Heart left ventricle (tissue), 16 donors: ENCODE results near the gene DAB2IP. TPM values are rescaled to one million over a fixed set of nuclear protein-coding genes. Genes with fewer than 3 reads are reported as not detected.

Source experiments
- ATAC-seq, 4 donors: fragments of 200-7000 bp; cut with Tn5 transposase; one replicate each; pipeline ENCODE4 v1.9.1; 2020 to 2022; ENCODE audit warnings: moderate library complexity in 4 of 4, mild to moderate bottlenecking in 3 of 4, moderate number of reproducible peaks in 1 of 4
- DNase-seq, 5 donors: peaks; one replicate each; pipeline ENCODE4 v3.0.0-alpha.2; 2020
- H3K27ac ChIP-seq, 12 donors: fragments of 200-600 bp; sonication (generic) in 4 of 12; one replicate each; pipeline versions ENCODE4 v1.5.0 to v1.8.0; 2016 to 2022; ENCODE audit warnings: mild to moderate bottlenecking in 2 of 12
- H3K27me3 ChIP-seq, 9 donors: fragments of 200-600 bp; sonication (generic) in 2 of 9; one replicate each; pipeline versions ENCODE4 v1.5.1 to v1.8.0; 2016 to 2022; ENCODE audit warnings: mild to moderate bottlenecking in 3 of 9
- H3K36me3 ChIP-seq, 9 donors: fragments of 200-600 bp; sonication (generic) in 2 of 9; one replicate each; pipeline versions ENCODE4 v1.5.0 to v1.8.0; 2018 to 2022; ENCODE audit warnings: mild to moderate bottlenecking in 2 of 9
- H3K4me1 ChIP-seq, 12 donors: fragments of 200-600 bp; sonication (generic) in 4 of 12; one replicate each; pipeline versions ENCODE4 v1.5.0 to v1.8.0; 2016 to 2022; ENCODE audit warnings: mild to moderate bottlenecking in 3 of 12
- H3K4me3 ChIP-seq, 12 donors: fragments of 200-600 bp; sonication (generic) in 4 of 12; one replicate each; pipeline versions ENCODE4 v1.5.0 to v1.8.0; 2017 to 2022; ENCODE audit warnings: mild to moderate bottlenecking in 9 of 12, moderate library complexity in 4 of 12
- H3K9me3 ChIP-seq, 12 donors: fragments of 200-600 bp; sonication (generic) in 4 of 12; one replicate each; pipeline versions ENCODE4 v1.5.0 to v1.8.0; 2016 to 2022; ENCODE audit warnings: mild to moderate bottlenecking in 1 of 12
- CTCF ChIP-seq, 12 donors: fragments of 200-600 bp; sonication (generic) in 4 of 12; IDR thresholded peaks; one replicate each; pipeline versions ENCODE4 v1.5.0 to v1.8.0; 2018 to 2022; ENCODE audit warnings: antibody characterized with exemption in 12 of 12, mild to moderate bottlenecking in 5 of 12
- POLR2A ChIP-seq, 2 donors: fragments of 450-650 bp; IDR thresholded peaks; one replicate each; pipeline ENCODE4 v1.6.1; 2017; ENCODE audit warnings: antibody characterized with exemption in 2 of 2, mild to moderate bottlenecking in 2 of 2, moderate library complexity in 2 of 2
- WGBS, 4 donors: extraction: QIAGEN DNeasy Blood & Tissue Kit in 2 of 4; methylation state at CpG; one replicate each; pipeline versions ENCODE4 v1.1.5 to v1.1.7; 2013 to 2018; 5-methylcytosine and 5-hydroxymethylcytosine counted together
- intact Hi-C, 10 donors: fragments of 100-400 bp; cut with DNase I; formaldehyde crosslinking; loops; one replicate each; pipeline versions ENCODE4 v1.11.1 to v1.14.2; 2022
- polyA plus RNA-seq, 2 donors: library from polyadenylated mRNA; stranded (reverse); fragments of 200-250 nt; gene quantifications; one replicate each; pipeline ENCODE4 v1.2.3, GENCODE V29; 2013
- total RNA-seq, 9 donors: library from RNA; depleted of rRNA in 2 of 9; stranded (reverse); fragments of >200 nt in 2 of 9; fragmentation: NEBNext Ultra II Directional in 3 of 9; extraction: Animal tissue kit (Norgen Biotek cat#: 25700) in 3 of 9; gene quantifications; one replicate each; pipeline versions ENCODE4 v1.1.0 to v1.2.4, GENCODE V29; 2016 to 2023
- donor health status: ischemic (EF 13 %, LVEDD 7.1; RV severe dilation, severe dysfunction).
- donor health status: healthy with polysubstance abuse.
- donor health status: DM: no; HTN: yes; CAD: no.
- donor health status: DM: no; HTN: no; CAD: no.
- donor health status: ischemic (EF 25% LVEDD 6.9; RV normal size, moderate dysfunction).
- donor health status: ischemic (EF 25% LVEDD 5.7; RV mildly dilated, moderate dysfunction).
- donor health status: healthy.
- donor health status: DM: yes; HTN: yes; CAD: no.
- donor health status: ischemic (EF 35%, LVEDD 5.7; RV mildly dilated, moderate dysfunction).
- donor health status: nonischemic (EF 11% LVEDD 7.7; RV severe dilation, severe dysfunction).
- donor health status: DM: yes; HTN: yes; CAD: no.
- donor health status: PGD.
- donor health status: ischemic (EF 29% LVEDD 5.4; RV normal size, mild dysfunction).
- donor health status: nonischemic (EF 23%, LVEDD 6.1; RV moderate dilation, normal function).

DAB2IP gene
- total and polyA plus RNA-seq, 11 donors, result 30.9 to 103 (median 52.6) TPM

- ATAC-seq (no peak), DNase-seq (no peak)
- no peaks in the 10 kb centered on the region for H3K27me3 ChIP-seq
- intact Hi-C loops, result no loop called here
- TF ChIP-seq CTCF (IDR thresholded peaks at IDR 0.05) (no peak), POLR2A (IDR thresholded peaks at IDR 0.05) (no peak)
- H3K9me3 ChIP-seq, result peaks cover 0 to 14% (median 5%) of the 10 kb centered on the region in 12 donors
- 94 to 97% (median 95%) methylated on average over 10 of the region's 10 CpGs for WGBS, 4 donors
- H3K4me1 ChIP-seq, result no peaks in the 10 kb centered on the region
- no peaks in the 10 kb centered on the region for H3K36me3 ChIP-seq
- no peak overlapping the region for H3K27ac ChIP-seq
- H3K4me3 ChIP-seq, result no peak overlapping the region
Observed at GRCh38 chr9:121800376-121800775, 148.9 kb downstream of the DAB2IP start.

GRCh38 chr9:121801579-121801978 lies 150.1 kb downstream of the DAB2IP start:
- Histone ChIP-seq H3K27me3 (no peaks in the 10 kb centered on the region), H3K9me3 (peaks cover 0 to 15% (median 5%) of the 10 kb centered on the region in 12 donors), H3K27ac (no peak overlapping the region), H3K36me3 (no peaks in the 10 kb centered on the region), H3K4me3 (no peak overlapping the region), H3K4me1 (no peaks in the 10 kb centered on the region)
- 72 to 77% (median 74%) methylated on average over 3 of the region's 3 CpGs for WGBS, 4 donors
- DNase-seq (no peak), ATAC-seq (no peak)
- intact Hi-C loops, result no loop called here
- TF ChIP-seq POLR2A (IDR thresholded peaks at IDR 0.05), result no peak

DNA sequence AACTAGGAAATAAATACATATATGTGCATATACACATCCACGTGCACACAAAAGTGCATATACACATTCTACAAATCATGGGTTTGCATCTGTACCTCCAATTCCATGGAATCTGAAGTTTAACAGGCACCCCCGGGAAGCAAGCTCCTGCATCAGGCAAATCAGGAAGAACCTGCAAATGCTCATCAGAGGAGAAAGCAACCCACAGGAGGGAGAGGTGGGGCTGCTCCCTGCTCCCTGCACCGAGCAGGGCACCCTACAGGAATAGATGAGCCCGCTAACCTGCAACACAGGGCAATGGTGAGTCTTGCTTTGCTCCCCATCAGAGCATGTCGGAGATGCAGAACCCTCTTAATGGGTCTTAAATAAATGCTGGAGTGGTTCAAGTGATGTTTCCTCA lies 151.3 kb downstream of the DAB2IP start:
- peaks cover 0 to 15% (median 5%) of the 10 kb centered on the region in 12 donors for H3K9me3 ChIP-seq
- no peaks in the 10 kb centered on the region for H3K36me3 ChIP-seq
- DNase-seq, result no peak
- peaks cover 0 to under 1% (median 0%) of the 10 kb centered on the region in 12 donors for H3K4me1 ChIP-seq
- no peak for ATAC-seq
- TF ChIP-seq CTCF (IDR thresholded peaks at IDR 0.05) (no peak), POLR2A (IDR thresholded peaks at IDR 0.05) (no peak)
- intact Hi-C loops, result no loop called here
- 85 to 91% (median 88%) methylated on average over 5 of the region's 5 CpGs for WGBS, 4 donors
- H3K27ac ChIP-seq, result no peak overlapping the region
- H3K4me3 ChIP-seq, result no peak overlapping the region
- no peaks in the 10 kb centered on the region for H3K27me3 ChIP-seq

DNA sequence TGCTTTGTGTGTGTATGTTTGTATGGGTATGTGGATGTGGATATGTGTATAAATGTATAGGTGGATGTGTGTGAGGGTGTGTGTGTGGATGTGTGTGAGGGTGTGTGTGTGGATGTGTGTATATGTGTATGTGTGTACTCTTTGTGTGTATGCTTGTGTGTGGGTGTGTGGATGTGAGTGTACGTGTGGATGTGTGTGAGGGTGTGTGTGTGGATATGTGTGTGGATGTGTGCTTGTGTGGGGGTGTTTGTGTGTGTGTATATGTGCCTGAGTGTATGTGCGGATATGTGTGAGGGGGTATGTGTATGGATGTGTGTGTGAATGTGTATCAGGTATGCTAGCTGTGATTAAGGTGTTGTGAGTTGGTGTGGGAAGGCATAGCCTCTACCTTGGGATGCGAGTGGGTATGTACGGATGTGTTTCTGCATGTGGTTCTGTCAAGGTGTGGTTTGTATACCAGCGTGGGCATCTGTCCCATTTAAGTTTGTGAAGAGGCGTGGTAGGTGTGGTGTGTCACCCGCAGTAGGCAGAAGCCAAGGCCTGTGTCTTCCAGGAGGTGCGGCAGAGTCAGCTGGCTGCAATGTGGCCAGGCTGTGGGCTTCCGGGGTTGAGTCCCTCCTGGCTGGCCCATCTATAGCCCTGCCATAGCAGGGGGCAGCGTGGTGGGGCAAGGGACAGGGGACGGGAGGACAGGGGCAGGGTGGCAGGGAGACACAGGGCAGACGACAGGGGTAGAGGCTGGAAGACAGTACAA lies 155.8 kb downstream of the DAB2IP start:
- Histone ChIP-seq H3K36me3 (no peaks in the 10 kb centered on the region), H3K27me3 (no peaks in the 10 kb centered on the region), H3K4me3 (no peak overlapping the region), H3K9me3 (peaks cover 0 to 15% (median 5%) of the 10 kb centered on the region in 12 donors), H3K4me1 (peaks cover 0 to 5% (median 0%) of the 10 kb centered on the region in 12 donors), H3K27ac (no peak overlapping the region)
- ATAC-seq, result no peak
- TF ChIP-seq POLR2A (IDR thresholded peaks at IDR 0.05) (no peak), CTCF (IDR thresholded peaks at IDR 0.05) (no peak)
- WGBS, 4 donors, result 60 to 86% (median 66%) methylated on average over 12 of the region's 12 CpGs
- DNase-seq, result no peak
- intact Hi-C loops, result no loop called here
